ENCODE results near the gene EYS. TPM values are rescaled to one million over a fixed set of nuclear protein-coding genes. Genes with fewer than 3 reads are reported as not detected.

Gene EYS
- total and polyA plus RNA-seq, 2 of the 8 experiments (the other 6 are each of a cell fraction or from before 2014, with no cell fraction given): 0.05 to 0.13 TPM

- no peak overlapping the region for H2BK12ac ChIP-seq (ENCODE audit: low read depth, low read length)
- FAIRE-seq (no peak), DNase-seq (ENCODE audit: low read depth in 1 of 2, low spot score in 2 of 2) (no peak)
- H3K9me3 ChIP-seq (ENCODE audit: insufficient read depth in 2 of 2, low read depth in 1 of 2, low read length in 1 of 2): no peaks in the 10 kb centered on the region
- no peaks in the 10 kb centered on the region for H3K79me1 ChIP-seq (ENCODE audit: low read depth, low read length)
- no peak overlapping the region for H3K4me2 ChIP-seq (ENCODE audit: insufficient read depth in 1 of 2, low read depth in 2 of 2, low read length in 2 of 2)
- CTCF ChIA-PET (ENCODE audit: partially characterized antibody): interaction anchor here (1.0 kb wide), 1 partner anchor 33 kb away, joined by 3 read pairs; no protein-coding TSS in a partner anchor
- H3K4me3 ChIP-seq (ENCODE audit: extremely low read depth in 1 of 4, insufficient read depth in 2 of 4, low read depth in 3 of 4, low read length in 4 of 4): no peak overlapping the region
- no peak overlapping the region for H2AK5ac ChIP-seq (ENCODE audit: low read depth, low read length)
- H2BK120ac ChIP-seq (replicated peaks; ENCODE audit: low read depth, low read length): no peak overlapping the region
- H3K36me3 ChIP-seq (ENCODE audit: control insufficient read depth in 2 of 4, insufficient read depth in 4 of 4, low read length in 3 of 4): no peaks in the 10 kb centered on the region
- H2BK20ac ChIP-seq (ENCODE audit: low read length): no peak overlapping the region
- no peak overlapping the region for H3K27ac ChIP-seq (ENCODE audit: low read depth, low read length)
- no peaks in the 10 kb centered on the region for H3K27me3 ChIP-seq (replicated peaks in 1 of 4; ENCODE audit: control insufficient read depth in 3 of 4, extremely low read depth in 1 of 4, insufficient read depth in 3 of 4, low read length in 3 of 4)
- H3K18ac ChIP-seq (ENCODE audit: extremely low read depth, low read length): no peak overlapping the region
- no peak overlapping the region for H3K23ac ChIP-seq (ENCODE audit: insufficient read length)
- H3K9ac ChIP-seq (replicated peaks in 1 of 4; ENCODE audit: extremely low read depth in 1 of 4, low read depth in 3 of 4, low read length in 3 of 4): no peak overlapping the region
- no peak overlapping the region for H2BK15ac ChIP-seq (ENCODE audit: low read length)
- H2AFZ ChIP-seq (ENCODE audit: low read length): no peak overlapping the region
- POLR2A ChIA-PET (ENCODE audit: partially characterized antibody): no interaction called here
- no peaks in the 10 kb centered on the region for H4K20me1 ChIP-seq (replicated peaks in 1 of 2; ENCODE audit: control insufficient read depth in 1 of 2, insufficient read depth in 2 of 2, low read length in 2 of 2)
- H4K91ac ChIP-seq (replicated peaks; ENCODE audit: insufficient read length, low read length): no peak overlapping the region
- H3K23me2 ChIP-seq (ENCODE audit: low read depth, low read length): no peaks in the 10 kb centered on the region
- no peak overlapping the region for H3K4ac ChIP-seq (replicated peaks; ENCODE audit: insufficient read length, low read depth, low read length)
- no peaks in the 10 kb centered on the region for H3K79me2 ChIP-seq (ENCODE audit: control insufficient read depth in 1 of 2, insufficient read depth in 2 of 2, low read length in 2 of 2)
- no peak overlapping the region for H4K5ac ChIP-seq (ENCODE audit: insufficient read length, low read depth, low read length)
- no peak overlapping the region for H3K14ac ChIP-seq (ENCODE audit: insufficient read length)
- no peaks in the 10 kb centered on the region for H3K4me1 ChIP-seq (replicated peaks in 1 of 4; ENCODE audit: control insufficient read depth in 3 of 4, insufficient read depth in 4 of 4, low read length in 3 of 4)
- no peak overlapping the region for H4K8ac ChIP-seq (ENCODE audit: extremely low read depth, insufficient read depth, low read length)
- H3K56ac ChIP-seq (replicated peaks; ENCODE audit: insufficient read length, low read depth, low read length): no peak overlapping the region
- H2BK5ac ChIP-seq (ENCODE audit: low read depth, low read length): no peak overlapping the region
- no peak for TF ChIP-seq SP1 (IDR thresholded peaks at IDR 0.05; ENCODE audit: low read depth, low read length)
- no peak for TF ChIP-seq RBBP5 (IDR thresholded peaks at IDR 0.05; ENCODE audit: borderline replicate concordance, low read depth, low read length)
- no peak for TF ChIP-seq POLR2AphosphoS5 (IDR thresholded peaks at IDR 0.05; ENCODE audit: low read depth, low read length)
- no peak for TF ChIP-seq CHD1 (IDR thresholded peaks at IDR 0.05; ENCODE audit: low read depth, low read length)
- TF ChIP-seq SUZ12 (IDR thresholded peaks at IDR 0.05; ENCODE audit: low read length): no peak
- TF ChIP-seq HDAC2 (IDR thresholded peaks at IDR 0.05; ENCODE audit: borderline replicate concordance in 1 of 2, low read depth in 2 of 2, low read length in 2 of 2): no peak
- TF ChIP-seq FOSL1 (IDR thresholded peaks at IDR 0.05; ENCODE audit: insufficient read depth, low read depth, low read length): no peak
- no peak for TF ChIP-seq GABPA (IDR thresholded peaks at IDR 0.05; ENCODE audit: borderline replicate concordance, insufficient read depth, low read length)
- TF ChIP-seq ASH2L (IDR thresholded peaks at IDR 0.05; ENCODE audit: low read length): no peak
- TF ChIP-seq ATF2 (IDR thresholded peaks at IDR 0.05; ENCODE audit: low read length): no peak
- TF ChIP-seq KDM1A (IDR thresholded peaks at IDR 0.05; ENCODE audit: borderline replicate concordance, low read length): no peak
- no peak for TF ChIP-seq CBX5 (IDR thresholded peaks at IDR 0.05; ENCODE audit: low read depth, low read length)
These were observed 1976.7 kb downstream of the EYS start for GRCh38 chr6:63730311-63730710.

Measured in H1 (cell line).